ENCODE results near the gene HIP1.
A peak's percentile ranks its signal among the peaks of the same experiment; 100 is the strongest.
"Not testable (repeated sequence)": the region's sequence is repeated elsewhere in the genome, so short reads cannot be mapped to it uniquely, and the experiment has no call there.

The HIP1 gene

GRCh38 chr7:75639071-75639885 lies 99.5 kb downstream of the HIP1 start:
- TF ChIP-seq ZFX (IDR thresholded peaks at IDR 0.05; ENCODE audit: borderline replicate concordance) (no peak), CTCF (IDR thresholded peaks at IDR 0.05) (no peak)
- H3K27ac ChIP-seq = peak overlapping the region; percentile 67

GRCh38 chr7:75638594-75639070 lies 100.1 kb downstream of the HIP1 start:
- H3K27ac ChIP-seq = peak overlapping the region; percentile 67
- no peak for TF ChIP-seq ZFX (IDR thresholded peaks at IDR 0.05; ENCODE audit: borderline replicate concordance)
- TF ChIP-seq CTCF (IDR thresholded peaks at IDR 0.05) = no peak

- TF ChIP-seq ZFX (IDR thresholded peaks at IDR 0.05; ENCODE audit: borderline replicate concordance) (no peak), CTCF (IDR thresholded peaks at IDR 0.05) (no peak)
- H3K27ac ChIP-seq = peak overlapping the region; percentile 67
Observed at GRCh38 chr7:75637854-75638593, 100.7 kb downstream of the HIP1 start.

- TF ChIP-seq ZFX (IDR thresholded peaks at IDR 0.05; ENCODE audit: borderline replicate concordance) (no peak), CTCF (IDR thresholded peaks at IDR 0.05) (no peak)
- no peak overlapping the region for H3K27ac ChIP-seq
Observed at GRCh38 chr7:75635036-75635435, 103.7 kb downstream of the HIP1 start.

GRCh38 chr7:75632587-75632986 lies 106.2 kb downstream of the HIP1 start:
- not testable (repeated sequence) for H3K27ac ChIP-seq

- H3K27ac ChIP-seq = no peak overlapping the region
- no peak for TF ChIP-seq CTCF (IDR thresholded peaks at IDR 0.05)
- TF ChIP-seq ZFX (IDR thresholded peaks at IDR 0.05; ENCODE audit: borderline replicate concordance) = no peak
Observed at GRCh38 chr7:75631711-75632110, 107.0 kb downstream of the HIP1 start.

- H3K27ac ChIP-seq = no peak overlapping the region
- TF ChIP-seq ZFX (IDR thresholded peaks at IDR 0.05; ENCODE audit: borderline replicate concordance) (no peak), CTCF (IDR thresholded peaks at IDR 0.05) (no peak)
Observed at GRCh38 chr7:75630549-75630948, 108.2 kb downstream of the HIP1 start.
